Measurements from ENCODE around the gene ARHGAP6. TPM values are rescaled to one million over a fixed set of nuclear protein-coding genes. Genes with fewer than 3 reads are reported as not detected.
"Not testable (repeated sequence)": the region's sequence is repeated elsewhere in the genome, so short reads cannot be mapped to it uniquely, and the experiment has no call there.

The ARHGAP6 gene
- total RNA-seq, 6 experiments from 2014 or later = 0.38 to 1.2 (median 0.78) TPM

GRCh38 chrX:11525685-11526084, 140.0 kb downstream of the ARHGAP6 start:
- Histone ChIP-seq H3K36me3 (no peaks in the 10 kb centered on the region), H3K9me3 (no peaks in the 10 kb centered on the region), H3K27me3 (no peaks in the 10 kb centered on the region), H3K27ac (no peak overlapping the region), H3K4me1 (no peaks in the 10 kb centered on the region), H3K4me3 (no peak overlapping the region)
- intact Hi-C loops (cut with DNase I) = no loop called here
- no peak for DNase-seq
- TF ChIP-seq CTCF (IDR thresholded peaks at IDR 0.05) (no peak), POLR2A (IDR thresholded peaks at IDR 0.05) (no peak)
- WGBS (ENCODE audit: insufficient coverage, low coverage, low lambda C conversion rate, missing lambda C conversion rate) = 67% methylated on average over 2 of the region's 2 CpGs
- ATAC-seq = no peak

GRCh38 chrX:11519234-11519633, 146.5 kb downstream of the ARHGAP6 start:
- intact Hi-C loops (cut with DNase I); ATAC-seq; DNase-seq: not testable (repeated sequence)

GRCh38 chrX:11509786-11510185, 155.9 kb downstream of the ARHGAP6 start:
- DNase-seq = no peak
- no peaks in the 10 kb centered on the region for H3K36me3 ChIP-seq
- no peak overlapping the region for H3K27ac ChIP-seq
- TF ChIP-seq CTCF (IDR thresholded peaks at IDR 0.05) = no peak
- no peak for TF ChIP-seq POLR2A (IDR thresholded peaks at IDR 0.05)
- no peak overlapping the region for H3K4me3 ChIP-seq
- WGBS (ENCODE audit: insufficient coverage, low coverage, low lambda C conversion rate, missing lambda C conversion rate) = 34% methylated on average over 2 of the region's 3 CpGs
- ATAC-seq = peak in 1 of 4 donors; percentile 67
- intact Hi-C loops (cut with DNase I) = no loop called here
- no peaks in the 10 kb centered on the region for H3K27me3 ChIP-seq
- H3K4me1 ChIP-seq = no peaks in the 10 kb centered on the region
- H3K9me3 ChIP-seq = peaks cover 0 to 3% (median 0%) of the 10 kb centered on the region in 4 donors

More at GRCh38 chrX:11519234-11519633, 146.5 kb downstream of the ARHGAP6 start:
- WGBS (ENCODE audit: insufficient coverage, low coverage, low lambda C conversion rate, missing lambda C conversion rate) = no CpG with 5 or more reads among the region's 1 CpG
- H3K27ac ChIP-seq, H3K36me3 ChIP-seq, H3K4me3 ChIP-seq, H3K9me3 ChIP-seq, H3K27me3 ChIP-seq, H3K4me1 ChIP-seq: not testable (repeated sequence)

GRCh38 chrX:11504234-11504633, 161.5 kb downstream of the ARHGAP6 start:
- Histone ChIP-seq H3K9me3 (no peaks in the 10 kb centered on the region), H3K27me3 (no peaks in the 10 kb centered on the region), H3K4me3 (no peak overlapping the region), H3K36me3 (no peaks in the 10 kb centered on the region), H3K4me1 (no peaks in the 10 kb centered on the region), H3K27ac (no peak overlapping the region)
- intact Hi-C loops (cut with DNase I) = no loop called here
- 24% methylated on average over 2 of the region's 2 CpGs for WGBS (ENCODE audit: insufficient coverage, low coverage, low lambda C conversion rate, missing lambda C conversion rate)
- DNase-seq (peak in 2 of 3 donors; percentile 20 to 43), ATAC-seq (peak in 3 of 4 donors; percentile 46 to 90 (median 46))
- TF ChIP-seq POLR2A (IDR thresholded peaks at IDR 0.05) = no peak
- TF ChIP-seq CTCF (IDR thresholded peaks at IDR 0.05) = peak in 1 of 4 donors; percentile 15

GRCh38 chrX:11499076-11500044, 166.4 kb downstream of the ARHGAP6 start:
- H3K27ac ChIP-seq = no peak overlapping the region
- no peaks in the 10 kb centered on the region for H3K36me3 ChIP-seq
- no peak overlapping the region for H3K4me3 ChIP-seq
- no peaks in the 10 kb centered on the region for H3K27me3 ChIP-seq
- intact Hi-C loops (cut with DNase I) = no loop called here
- no peak for TF ChIP-seq POLR2A (IDR thresholded peaks at IDR 0.05)
- TF ChIP-seq CTCF (IDR thresholded peaks at IDR 0.05) = no peak
- no peak for DNase-seq
- WGBS (ENCODE audit: insufficient coverage, low coverage, low lambda C conversion rate, missing lambda C conversion rate) = 37% methylated on average over 5 of the region's 5 CpGs
- no peaks in the 10 kb centered on the region for H3K4me1 ChIP-seq
- ATAC-seq = no peak
- no peaks in the 10 kb centered on the region for H3K9me3 ChIP-seq

GRCh38 chrX:11491375-11491774, 174.3 kb downstream of the ARHGAP6 start:
- H3K4me1 ChIP-seq; intact Hi-C loops (cut with DNase I); H3K27me3 ChIP-seq; H3K4me3 ChIP-seq; DNase-seq; H3K9me3 ChIP-seq; ATAC-seq; H3K36me3 ChIP-seq; H3K27ac ChIP-seq: not testable (repeated sequence)
- WGBS (ENCODE audit: insufficient coverage, low coverage, low lambda C conversion rate, missing lambda C conversion rate) = 51% methylated on average over 2 of the region's 2 CpGs
